Stimulated activated CD4-positive, alpha-beta T cell treated with anti-CD3 and anti-CD28 coated beads, Interleukin-15, amount 100 ng/mL, for 1 hour (primary cell): Measurements from ENCODE around the gene MESP2.
A peak's percentile ranks its signal among the peaks of the same experiment; 100 is the strongest.

ENCODE experiments used
- DNase-seq, 2 donors: peaks; one replicate each; pipeline ENCODE4 v3.0.0-alpha.2; 2020; ENCODE audit warnings: low read depth in 1 of 2, low spot score in 1 of 2

The MESP2 gene, protein sequence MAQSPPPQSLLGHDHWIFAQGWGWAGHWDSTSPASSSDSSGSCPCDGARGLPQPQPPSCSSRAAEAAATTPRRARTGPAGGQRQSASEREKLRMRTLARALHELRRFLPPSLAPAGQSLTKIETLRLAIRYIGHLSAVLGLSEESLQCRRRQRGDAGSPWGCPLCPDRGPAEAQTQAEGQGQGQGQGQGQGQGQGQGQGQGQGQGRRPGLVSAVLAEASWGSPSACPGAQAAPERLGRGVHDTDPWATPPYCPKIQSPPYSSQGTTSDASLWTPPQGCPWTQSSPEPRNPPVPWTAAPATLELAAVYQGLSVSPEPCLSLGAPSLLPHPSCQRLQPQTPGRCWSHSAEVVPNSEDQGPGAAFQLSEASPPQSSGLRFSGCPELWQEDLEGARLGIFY

DNA sequence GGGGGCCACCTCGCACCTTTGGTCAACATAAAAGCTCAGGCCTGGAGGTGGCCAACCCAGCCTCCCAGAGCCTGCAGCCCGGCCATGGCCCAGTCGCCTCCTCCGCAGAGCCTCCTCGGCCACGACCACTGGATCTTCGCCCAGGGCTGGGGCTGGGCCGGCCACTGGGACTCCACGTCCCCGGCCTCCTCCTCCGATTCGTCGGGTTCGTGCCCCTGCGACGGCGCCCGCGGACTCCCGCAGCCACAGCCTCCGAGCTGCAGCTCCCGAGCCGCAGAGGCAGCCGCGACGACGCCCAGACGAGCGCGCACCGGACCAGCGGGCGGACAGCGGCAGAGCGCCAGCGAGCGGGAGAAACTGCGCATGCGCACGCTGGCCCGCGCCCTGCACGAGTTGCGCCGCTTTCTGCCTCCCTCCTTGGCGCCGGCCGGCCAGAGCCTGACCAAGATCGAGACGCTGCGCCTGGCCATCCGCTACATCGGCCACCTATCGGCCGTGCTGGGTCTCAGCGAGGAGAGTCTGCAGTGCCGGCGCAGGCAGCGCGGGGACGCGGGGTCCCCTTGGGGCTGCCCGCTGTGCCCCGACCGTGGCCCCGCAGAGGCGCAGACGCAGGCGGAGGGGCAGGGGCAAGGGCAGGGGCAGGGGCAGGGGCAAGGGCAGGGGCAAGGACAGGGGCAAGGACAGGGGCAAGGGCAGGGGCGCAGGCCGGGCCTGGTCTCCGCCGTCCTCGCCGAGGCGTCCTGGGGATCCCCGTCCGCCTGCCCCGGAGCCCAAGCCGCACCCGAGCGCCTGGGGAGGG lies at the start of gene MESP2:
TSS of gene MESP2 (plus strand) at position 59 of the 799 bp plus-strand sequence. CDS start at position 85, 26 bp downstream.
- DNase-seq = peak; percentile 12 to 25

DNA sequence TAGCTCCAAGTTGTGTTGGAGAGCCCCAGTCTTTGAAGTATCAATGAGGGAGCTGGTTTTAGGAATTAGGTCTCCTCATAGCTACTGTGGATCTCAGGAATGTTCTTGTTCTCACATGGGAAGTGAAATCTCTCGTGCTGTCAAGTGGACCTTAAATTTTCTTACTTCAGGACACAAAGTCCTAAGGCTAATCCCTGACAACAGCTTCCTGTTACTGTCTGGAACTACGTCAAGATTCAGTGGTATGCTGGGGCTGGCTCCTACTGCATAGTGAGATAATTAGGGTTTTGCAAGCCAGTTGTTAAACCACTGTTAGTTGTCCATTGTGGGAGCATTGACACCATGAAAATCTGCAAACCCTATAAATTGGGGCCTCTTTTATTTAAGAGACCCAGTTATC lies 47.9 kb upstream of the MESP2 start:
- no peak for DNase-seq

DNA sequence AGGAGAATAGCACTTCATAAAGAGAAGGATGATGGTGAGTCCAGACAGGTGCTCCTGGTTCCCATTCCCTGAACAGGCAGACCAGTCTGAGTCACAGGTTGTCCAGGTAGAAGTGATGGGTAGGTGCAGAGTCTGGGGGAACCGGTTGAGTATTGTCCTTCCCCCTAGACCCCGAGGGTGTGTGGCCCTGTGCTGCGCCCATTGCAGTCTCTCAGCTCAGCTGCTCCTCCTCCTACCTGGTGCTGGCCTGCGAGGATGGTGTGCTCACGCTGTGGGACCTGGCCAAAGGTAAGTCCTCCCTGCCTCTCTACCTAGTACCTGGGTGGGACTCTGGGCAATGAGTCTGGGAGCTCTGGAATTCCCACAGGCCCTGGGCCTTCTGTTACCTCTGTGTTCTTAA lies 44.9 kb upstream of the MESP2 start:
- DNase-seq = no peak

DNA sequence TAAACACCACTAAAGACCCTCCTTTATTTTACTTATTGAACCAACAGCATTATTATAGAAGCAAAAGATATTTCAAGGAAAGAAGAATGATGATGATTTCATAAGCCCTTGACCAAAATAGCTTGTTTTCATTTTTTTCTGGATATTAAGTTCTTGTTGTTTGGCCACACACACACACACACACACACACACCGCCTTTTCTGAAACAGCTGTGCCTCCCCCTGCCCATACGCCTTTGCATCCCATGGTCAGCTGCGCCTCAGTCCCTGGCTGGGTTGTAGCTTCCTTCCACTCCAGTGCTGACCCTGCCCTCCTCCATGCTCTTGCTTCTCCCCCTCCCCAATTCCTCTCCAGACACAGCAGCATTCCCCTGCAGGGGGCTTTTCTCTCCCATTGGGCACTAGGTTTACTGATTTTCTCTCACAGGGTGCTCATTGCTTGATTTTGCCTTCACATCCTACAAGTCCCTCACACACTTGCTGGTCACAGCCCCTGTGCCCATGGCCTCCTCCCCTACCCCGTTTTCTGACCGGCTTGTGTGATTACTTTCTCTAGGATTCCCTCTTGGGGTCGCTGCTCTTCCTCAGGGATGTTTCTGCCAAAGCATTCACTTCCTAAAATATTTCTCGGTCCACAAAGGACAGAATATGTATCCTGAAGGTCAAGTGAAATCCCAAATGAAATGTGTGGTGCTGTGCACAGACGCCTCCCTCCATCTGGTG lies 43.5 kb upstream of the MESP2 start:
- no peak for DNase-seq

DNA sequence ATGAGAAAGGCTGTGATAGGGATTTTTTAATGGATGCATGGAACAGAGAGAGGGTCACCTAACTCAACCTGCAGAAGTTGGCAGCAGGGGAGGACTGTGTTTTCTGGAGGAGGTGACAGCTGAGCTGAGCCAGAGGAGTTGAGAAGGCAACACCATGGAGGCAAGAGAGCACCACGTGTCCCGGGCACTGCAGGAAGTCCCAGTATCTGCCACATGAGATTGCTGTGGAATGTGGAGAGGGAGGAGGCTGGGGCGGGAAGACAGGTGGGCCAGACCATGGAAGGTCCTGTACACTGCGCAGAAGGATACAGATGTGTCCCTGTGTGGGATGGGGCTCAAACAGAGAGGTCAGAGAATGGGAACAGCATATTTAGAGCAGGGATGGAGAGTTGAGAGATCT lies 40.4 kb upstream of the MESP2 start:
- no peak for DNase-seq

DNA sequence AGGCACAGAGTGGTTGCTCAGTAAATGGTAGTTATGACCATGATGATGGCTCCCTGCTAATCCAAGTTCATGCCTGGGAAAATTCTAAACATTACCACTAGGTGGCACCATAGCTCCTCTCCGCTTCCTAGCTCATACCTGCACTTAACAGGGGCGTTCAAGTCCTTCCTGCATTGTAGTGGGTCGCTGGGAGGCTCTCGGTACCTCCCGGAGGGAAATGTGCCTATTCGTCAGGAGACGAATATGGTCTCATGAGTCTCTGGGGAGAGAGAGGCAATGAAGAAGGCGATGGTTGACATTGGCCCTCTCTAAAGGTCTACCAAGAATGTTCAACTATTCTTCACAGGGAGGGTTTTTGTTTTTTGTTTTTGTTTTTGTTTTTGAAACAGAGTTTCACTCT lies 36.0 kb upstream of the MESP2 start:
- peak; percentile 5 to 21 for DNase-seq

DNA sequence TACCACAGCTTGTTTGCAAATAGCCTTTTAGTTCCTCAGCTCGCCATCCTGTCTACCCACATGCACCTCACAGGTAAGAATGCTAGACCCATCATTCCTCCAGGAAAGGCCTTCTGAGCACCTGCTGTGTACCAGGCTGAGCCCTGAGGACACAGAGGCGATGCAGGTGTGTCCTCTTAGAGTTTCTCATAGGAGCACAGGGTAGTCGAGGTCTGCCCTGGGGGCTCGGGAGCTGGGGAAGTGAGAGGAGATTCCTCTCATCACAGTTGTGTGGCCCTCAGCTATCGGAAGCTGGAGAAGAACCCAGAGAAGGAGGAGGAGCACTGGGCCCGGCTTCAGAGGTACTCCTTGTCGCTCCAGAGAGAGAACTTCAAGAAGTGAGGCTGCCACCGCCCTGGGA lies 33.1 kb upstream of the MESP2 start:
- DNase-seq = no peak

DNA sequence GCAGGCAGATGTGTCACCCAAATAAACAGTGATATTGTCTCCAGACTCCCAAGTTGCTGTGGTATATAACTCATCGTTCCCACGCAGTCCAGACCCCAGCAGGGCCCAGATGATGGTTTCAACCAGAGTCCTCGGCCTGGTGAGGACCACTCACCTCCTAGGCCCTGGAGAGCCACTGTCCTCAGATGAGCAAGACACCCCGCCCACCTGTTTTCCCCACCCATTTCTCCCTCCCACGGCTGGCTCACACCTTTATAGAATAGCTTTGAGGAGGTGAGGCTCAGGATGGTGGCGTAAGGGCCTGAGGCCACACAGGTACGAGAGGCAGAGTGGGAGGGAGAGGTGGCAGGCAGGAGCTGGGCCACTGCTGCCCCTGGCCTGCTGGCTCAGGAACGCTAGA lies 32.5 kb upstream of the MESP2 start:
- DNase-seq = no peak

DNA sequence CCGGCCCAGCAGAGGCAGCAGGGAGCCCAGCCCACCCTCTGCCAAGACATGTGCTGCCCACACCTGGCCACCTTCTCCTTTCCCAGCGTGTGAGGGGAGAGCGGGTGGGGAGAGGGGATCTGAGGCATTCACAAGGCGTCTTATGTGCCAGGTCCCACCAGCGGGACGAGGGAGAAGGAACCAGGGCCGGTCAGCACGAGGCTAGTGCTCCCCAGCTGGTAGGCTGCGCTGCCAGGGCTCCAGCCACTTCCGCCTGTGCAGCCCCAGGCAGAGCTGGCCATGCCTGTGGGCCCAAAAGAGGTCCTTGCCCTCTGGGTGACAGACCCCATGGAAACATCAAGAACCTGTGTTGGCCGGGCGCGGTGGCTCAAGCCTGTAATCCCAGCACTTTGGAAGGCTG lies 31.0 kb upstream of the MESP2 start:
- no peak for DNase-seq

DNA sequence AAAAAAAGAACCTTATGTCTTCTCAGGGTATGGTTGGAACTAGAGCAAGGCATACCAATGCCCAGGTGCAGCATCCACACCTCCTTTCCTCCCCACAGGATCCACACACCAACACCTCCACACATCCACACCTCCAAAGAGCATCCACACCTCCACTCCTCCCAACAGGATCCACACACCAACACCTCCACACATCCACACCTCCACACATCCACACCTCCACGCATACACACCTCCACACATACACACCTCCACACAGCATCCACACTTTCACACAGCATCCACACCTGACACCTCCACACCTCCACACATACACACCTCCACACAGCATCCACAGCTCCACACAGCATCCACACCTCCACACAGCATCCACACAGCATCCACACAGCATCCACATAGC lies 30.4 kb upstream of the MESP2 start:
- no peak for DNase-seq

DNA sequence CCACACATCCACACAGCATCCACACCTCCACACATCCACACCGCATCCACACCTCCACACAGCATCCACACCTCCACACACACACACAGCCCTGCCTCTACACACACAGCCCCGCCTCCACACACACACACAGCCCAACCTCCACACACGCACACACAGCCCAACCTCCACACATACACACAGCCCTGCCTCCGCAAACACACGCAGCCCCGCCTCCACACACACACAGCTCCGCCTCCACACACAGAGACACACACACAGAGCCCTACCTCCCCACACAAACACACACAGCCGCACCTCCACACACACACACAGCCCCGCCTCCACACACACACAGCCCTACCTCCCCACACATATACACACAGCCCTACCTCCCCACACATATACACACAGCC lies 29.7 kb upstream of the MESP2 start:
- DNase-seq = no peak

DNA sequence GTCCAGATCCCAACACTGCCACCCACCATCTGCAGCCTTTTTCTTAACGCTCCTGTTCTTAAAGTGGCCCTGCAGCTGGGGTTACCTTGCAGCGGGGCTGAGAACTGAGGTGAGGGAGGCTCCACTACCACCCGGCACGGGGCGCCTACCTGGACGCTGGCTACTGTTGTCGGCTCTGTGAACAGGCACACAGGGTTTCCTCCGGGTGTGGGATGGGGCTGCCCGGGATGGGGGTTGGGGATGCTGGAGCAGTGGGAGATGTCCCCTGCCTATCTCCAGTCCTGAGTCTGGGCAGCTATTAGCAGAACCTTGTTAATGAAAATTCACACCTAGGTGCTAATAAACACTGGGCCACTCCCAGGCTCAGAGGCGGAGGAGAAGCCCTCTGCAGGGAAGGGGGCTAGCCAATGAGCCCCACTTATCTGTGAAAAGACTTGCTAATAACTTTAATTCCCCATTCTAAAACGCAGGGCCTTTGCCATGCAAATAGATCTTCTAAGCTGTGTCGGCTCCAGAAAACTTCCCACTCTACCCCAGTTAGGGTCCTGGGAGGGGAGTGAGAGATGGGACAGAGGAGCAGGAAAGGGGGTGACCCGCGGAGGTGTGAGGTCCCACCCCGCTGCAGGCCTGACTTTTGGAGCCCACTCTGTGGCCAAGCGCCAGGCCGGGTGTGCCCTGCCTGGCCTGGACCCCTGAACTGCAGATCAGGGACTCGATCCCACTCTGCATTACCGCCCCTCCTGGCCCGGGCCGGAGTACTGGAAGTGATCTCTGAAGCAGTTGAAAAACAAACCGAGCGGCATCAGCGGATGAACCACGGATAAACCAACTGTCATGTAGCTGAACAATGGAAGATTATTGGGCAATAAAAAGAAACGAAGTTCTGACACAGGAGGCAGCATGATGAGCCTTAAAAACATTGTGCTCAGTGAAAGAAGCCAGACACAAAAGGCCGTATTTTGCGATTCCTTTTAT lies 28.1 kb upstream of the MESP2 start:
- DNase-seq = no peak

DNA sequence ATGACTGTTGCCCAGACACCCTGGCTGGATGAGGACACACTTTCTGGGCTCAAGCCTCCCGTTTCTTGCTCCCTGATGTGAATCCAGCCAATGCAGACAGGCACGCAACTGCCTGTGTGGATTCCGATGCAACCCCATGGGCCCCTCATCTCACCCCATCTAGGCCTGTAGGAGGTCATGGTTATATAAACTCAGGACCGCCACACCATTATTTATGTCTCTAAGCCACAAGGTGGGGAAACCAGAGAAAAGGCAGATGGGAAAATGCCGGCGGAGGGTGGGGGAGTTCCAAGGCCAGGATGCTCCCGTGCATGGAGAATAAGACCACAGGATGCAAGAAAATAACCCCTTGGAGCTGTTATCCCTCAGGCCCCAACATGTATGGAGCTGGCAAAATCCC lies 27.1 kb upstream of the MESP2 start:
- DNase-seq = no peak

DNA sequence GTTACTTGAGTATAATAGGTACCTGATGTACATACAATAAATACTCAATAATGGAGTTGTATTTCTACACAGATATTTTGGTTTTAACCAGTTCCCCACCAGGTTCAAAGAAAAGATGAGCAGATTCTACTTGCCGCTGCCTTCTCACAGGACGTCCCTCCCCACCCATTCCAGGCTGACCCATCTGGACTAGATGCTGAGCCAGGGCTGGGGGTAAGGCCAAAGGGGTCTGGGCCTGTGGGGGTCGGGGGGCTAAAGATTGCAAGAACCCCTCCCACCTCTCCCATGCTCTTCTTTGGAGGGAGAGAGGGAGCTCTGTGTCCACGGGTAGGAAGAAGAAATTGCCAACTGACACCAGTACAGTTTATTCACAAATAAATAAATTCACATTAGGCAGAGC lies 26.6 kb upstream of the MESP2 start:
- no peak for DNase-seq

DNA sequence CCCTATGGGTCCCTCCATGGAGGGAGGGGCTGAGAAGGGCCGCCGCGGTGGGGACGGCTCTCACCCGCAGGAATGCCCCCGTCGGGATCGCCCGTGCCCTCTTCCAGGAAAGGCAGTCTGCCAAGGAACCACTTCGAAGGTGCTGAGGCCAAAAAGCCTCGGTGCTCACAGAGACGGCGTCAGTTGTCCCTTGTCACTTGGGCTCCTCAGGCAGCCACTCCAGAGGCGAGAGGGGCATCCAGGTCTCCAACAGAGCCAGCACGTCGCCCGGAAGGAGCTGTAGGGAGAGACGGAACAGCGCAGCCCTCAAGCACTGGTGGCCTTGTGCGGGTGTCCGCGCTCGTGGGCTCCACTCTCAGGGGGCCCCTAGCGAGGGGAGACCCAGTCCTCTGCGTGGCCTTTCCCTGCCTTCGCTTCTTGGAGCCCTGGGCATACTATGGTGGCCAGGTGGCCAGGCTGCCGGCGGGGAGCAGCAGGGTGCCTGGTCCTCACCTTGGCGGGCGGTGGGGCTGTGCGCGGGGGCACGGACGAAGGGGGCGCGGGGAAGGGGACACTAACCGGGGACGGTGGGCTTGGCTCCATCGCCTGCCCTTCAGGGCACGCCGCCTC lies 26.1 kb upstream of the MESP2 start:
- no peak for DNase-seq

DNA sequence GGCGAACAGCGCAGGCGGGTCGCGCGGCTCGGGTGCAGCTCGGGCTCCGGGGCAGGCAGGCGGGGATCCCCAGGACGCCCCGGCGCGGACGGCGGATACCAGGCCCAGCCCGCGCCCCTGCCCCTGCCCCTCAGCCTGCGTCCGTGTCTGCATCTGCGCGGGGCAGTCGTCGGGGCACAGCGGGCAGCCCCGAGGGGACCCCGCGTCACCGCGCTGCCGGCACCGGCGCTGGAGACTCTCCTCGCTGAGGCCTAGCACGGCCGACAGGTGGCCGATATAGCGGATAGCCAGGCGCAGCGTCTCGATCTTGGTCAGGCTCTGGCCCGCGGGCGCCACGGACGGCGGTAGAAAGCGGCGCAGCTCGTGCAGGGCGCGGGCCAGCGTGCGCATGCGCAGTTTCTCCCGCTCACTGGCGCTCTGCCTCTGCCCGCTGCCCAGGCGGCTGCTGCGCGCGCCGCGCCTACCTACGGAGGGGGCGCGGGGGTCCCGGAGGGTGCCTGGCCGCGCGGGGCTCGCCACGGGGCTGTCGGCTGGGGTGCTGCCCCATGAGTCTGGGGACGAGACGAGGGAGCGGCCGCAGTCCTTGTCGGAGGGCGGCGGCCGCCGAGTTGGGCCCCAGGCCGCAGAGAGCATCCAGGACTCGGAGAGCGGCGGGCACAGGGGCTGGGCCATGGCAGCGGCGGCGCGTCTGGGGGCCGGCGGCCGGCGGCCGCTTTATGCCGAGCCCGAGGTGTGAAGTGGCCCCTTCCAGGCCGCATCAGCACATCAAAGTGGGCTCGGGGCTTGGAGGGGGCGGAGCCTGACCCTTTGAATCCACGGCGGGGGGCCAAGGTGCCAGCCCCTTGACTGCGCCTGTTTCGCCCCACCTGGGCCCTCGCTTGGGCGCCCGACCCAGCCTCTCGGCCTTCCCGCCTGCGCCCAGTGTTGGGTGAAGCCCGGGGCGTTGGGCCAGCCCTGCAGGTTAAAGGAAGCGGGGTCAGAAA lies 25.3 kb upstream of the MESP2 start, which contains the start of gene MESP1:
TSS of gene MESP1 (minus strand) at position 690 of the 983 bp plus-strand sequence. CDS start at position 672, 18 bp downstream.
- peak; percentile 75 to 78 for DNase-seq

DNA sequence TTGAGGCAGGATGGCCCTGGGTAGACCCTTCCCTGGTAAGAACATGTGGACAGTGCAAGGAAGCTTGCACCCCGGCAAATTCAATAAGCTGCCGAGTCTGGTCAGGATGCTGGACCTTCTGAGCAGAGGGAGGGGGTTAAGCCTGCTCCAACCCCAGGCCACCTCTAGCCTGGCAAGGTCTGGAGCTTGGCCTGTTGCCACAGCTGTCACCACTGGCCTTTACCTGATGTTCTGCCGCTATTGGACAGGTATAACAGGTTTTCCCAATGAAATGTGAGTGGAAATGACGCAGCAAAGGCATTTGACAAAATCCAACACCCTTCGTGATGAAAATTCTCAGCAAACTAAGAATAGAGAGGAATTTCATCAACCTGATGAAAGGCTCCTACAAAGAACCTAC lies 24.4 kb upstream of the MESP2 start:
- no peak for DNase-seq

DNA sequence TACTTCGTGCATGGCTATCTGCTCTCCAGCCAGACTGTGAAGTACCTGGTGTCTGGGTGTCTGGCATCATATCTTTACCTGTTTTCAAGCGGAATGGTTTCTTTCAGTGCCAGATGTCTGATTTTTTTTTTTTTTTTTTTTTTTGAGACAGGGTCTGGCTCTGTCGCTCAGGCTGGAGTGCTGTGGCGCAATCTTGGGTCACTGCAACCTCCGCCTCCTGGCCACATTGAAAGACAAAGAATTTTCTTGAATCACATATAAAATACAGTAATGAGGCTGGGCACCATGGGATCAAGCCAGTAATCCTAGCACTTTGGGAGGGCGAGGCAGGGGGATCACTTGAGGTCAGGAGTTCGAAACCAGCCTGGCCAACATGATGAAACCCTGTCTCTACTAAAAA lies 22.3 kb upstream of the MESP2 start:
- no peak for DNase-seq
